H1 (cell line): ENCODE measurements around the gene OR2AP1. TPM values are rescaled to one million over a fixed set of nuclear protein-coding genes. Genes with fewer than 3 reads are reported as not detected.

ENCODE experiments used
- CTCF ChIA-PET: fragments of 300-600 bp; sonication (Branson Sonifier 250); formaldehyde crosslinking; loops from one replicate; lab custom pipeline; 2021; ENCODE audit not compliant: partially characterized antibody; lab: Charles Lee
- POLR2A ChIA-PET: fragments of 300-600 bp; sonication (Branson Sonifier 250); formaldehyde crosslinking; loops from one replicate; lab custom pipeline; 2021; ENCODE audit warnings: inconsistent platforms; ENCODE audit not compliant: partially characterized antibody; lab: Charles Lee
- DNase-seq, 2 experiments: peaks; one replicate each; pipeline versions ENCODE4 v3.0.0 to v3.0.0-alpha.2; 2010 to 2022; ENCODE audit warnings: low spot score in 2 of 2, low read depth in 1 of 2, mixed read lengths in 1 of 2
- FAIRE-seq: peaks from 2 replicates; lab custom pipeline; 2011; peaks lifted over from hg19 to GRCh38; lab: Jason Lieb, UNC
- H2AFZ ChIP-seq: 2 replicates; pipeline ENCODE4 v1.8.1; 2012; ENCODE audit warnings: low read length, inconsistent platforms
- H2AK5ac ChIP-seq: 2 replicates; pipeline ENCODE4 v1.6.1; 2013; ENCODE audit warnings: low read depth, low read length
- H2BK120ac ChIP-seq: replicated peaks from 2 replicates; pipeline ENCODE3; 2013; ENCODE audit warnings: low read depth, low read length, inconsistent platforms
- H2BK12ac ChIP-seq: 2 replicates; pipeline ENCODE4 v1.6.1; 2013; ENCODE audit warnings: low read depth, low read length
- H2BK15ac ChIP-seq: 2 replicates; pipeline ENCODE4 v1.6.1; 2013; ENCODE audit warnings: low read length
- H2BK20ac ChIP-seq: 2 replicates; pipeline ENCODE4 v1.6.1; 2013; ENCODE audit warnings: low read length
- H2BK5ac ChIP-seq: 2 replicates; pipeline ENCODE4 v1.6.1; 2013; ENCODE audit warnings: low read depth, low read length
- H3K14ac ChIP-seq: 2 replicates; pipeline ENCODE4 v1.6.1; 2013; ENCODE audit warnings: inconsistent platforms; ENCODE audit not compliant: insufficient read length
- H3K18ac ChIP-seq: 2 replicates; pipeline ENCODE4 v1.6.1; 2013; ENCODE audit warnings: low read length; ENCODE audit errors: extremely low read depth
- H3K23ac ChIP-seq: 2 replicates; pipeline ENCODE4 v1.6.1; 2013; ENCODE audit warnings: inconsistent platforms; ENCODE audit not compliant: insufficient read length
- H3K23me2 ChIP-seq: 2 replicates; pipeline ENCODE4 v1.6.1; 2013; ENCODE audit warnings: low read depth, low read length
- H3K27ac ChIP-seq: 2 replicates; pipeline ENCODE4 v1.6.1; 2011; ENCODE audit warnings: low read depth, low read length, inconsistent platforms
- H3K27me3 ChIP-seq, 4 experiments: replicated peaks in 1 of 4; 1 replicate in 1 of 4; 2 replicates in 3 of 4; pipeline versions ENCODE4 v1.6.1 to v1.8.1; 2011 to 2013; ENCODE audit warnings: low read length in 3 of 4, mild to moderate bottlenecking in 3 of 4, inconsistent platforms in 2 of 4, mixed read lengths in 2 of 4, moderate library complexity in 1 of 4; ENCODE audit not compliant: control insufficient read depth in 3 of 4, insufficient read depth in 3 of 4; ENCODE audit errors: extremely low read depth in 1 of 4
- H3K36me3 ChIP-seq, 4 experiments: 2 replicates each; pipeline versions ENCODE4 v1.6.1 to v1.8.1; 2011 to 2013; ENCODE audit warnings: mild to moderate bottlenecking in 4 of 4, low read length in 3 of 4, moderate library complexity in 2 of 4, control low read depth in 1 of 4, inconsistent platforms in 1 of 4; ENCODE audit not compliant: insufficient read depth in 4 of 4, control insufficient read depth in 2 of 4
- H3K4ac ChIP-seq: replicated peaks from 2 replicates; pipeline ENCODE3; 2013; ENCODE audit warnings: low read length, low read depth, mixed read lengths, inconsistent platforms; ENCODE audit not compliant: insufficient read length
- H3K4me1 ChIP-seq, 4 experiments: replicated peaks in 1 of 4; 1 replicate in 1 of 4; 2 replicates in 3 of 4; pipeline versions ENCODE4 v1.6.1 to v1.8.1; 2011 to 2013; ENCODE audit warnings: low read length in 3 of 4, inconsistent platforms in 2 of 4, mixed read lengths in 1 of 4; ENCODE audit not compliant: insufficient read depth in 4 of 4, control insufficient read depth in 3 of 4
- H3K4me2 ChIP-seq, 2 experiments: 2 replicates each; pipeline versions ENCODE4 v1.6.1 to v1.8.1; 2011 to 2013; ENCODE audit warnings: low read depth in 2 of 2, low read length in 2 of 2, control low read depth in 1 of 2, inconsistent platforms in 1 of 2, mild to moderate bottlenecking in 1 of 2; ENCODE audit not compliant: insufficient read depth in 1 of 2
- H3K4me3 ChIP-seq, 4 experiments: fragments of 200-600, 300-600 bp in 1 of 4; sonication (generic), shearing (Covaris generic), sonication (Bioruptor Twin) in 1 of 4; 2 replicates each; pipeline versions ENCODE4 v1.5.1 to v1.8.1; 2011 to 2016; ENCODE audit warnings: low read length in 4 of 4, low read depth in 3 of 4, control low read depth in 2 of 4, inconsistent platforms in 2 of 4, mild to moderate bottlenecking in 2 of 4, mixed read lengths in 1 of 4, moderate library complexity in 1 of 4; ENCODE audit not compliant: insufficient read depth in 2 of 4; ENCODE audit errors: extremely low read depth in 1 of 4
- H3K56ac ChIP-seq: replicated peaks from 2 replicates; pipeline ENCODE3; 2013; ENCODE audit warnings: low read depth, mild to moderate bottlenecking, mixed read lengths, low read length, inconsistent platforms; ENCODE audit not compliant: insufficient read length
- H3K79me1 ChIP-seq: 2 replicates; pipeline ENCODE4 v1.6.1; 2013; ENCODE audit warnings: low read depth, low read length, control low read depth
- H3K79me2 ChIP-seq, 2 experiments: 2 replicates each; pipeline versions ENCODE4 v1.6.1 to v1.8.1; 2012 to 2013; ENCODE audit warnings: low read length in 2 of 2, mild to moderate bottlenecking in 2 of 2, inconsistent platforms in 1 of 2; ENCODE audit not compliant: insufficient read depth in 2 of 2, control insufficient read depth in 1 of 2
- H3K9ac ChIP-seq, 4 experiments: replicated peaks in 1 of 4; 1 replicate in 1 of 4; 2 replicates in 3 of 4; pipeline versions ENCODE4 v1.6.1 to v1.8.1; 2011 to 2013; ENCODE audit warnings: low read depth in 3 of 4, low read length in 3 of 4, control low read depth in 2 of 4, mild to moderate bottlenecking in 2 of 4, moderate library complexity in 2 of 4, inconsistent platforms in 1 of 4; ENCODE audit errors: extremely low read depth in 1 of 4
- H3K9me3 ChIP-seq, 2 experiments: 2 replicates each; pipeline versions ENCODE4 v1.6.1 to v1.8.1; 2012 to 2013; ENCODE audit warnings: mild to moderate bottlenecking in 2 of 2, moderate library complexity in 2 of 2, control low read depth in 1 of 2, inconsistent platforms in 1 of 2, low read depth in 1 of 2, low read length in 1 of 2, mixed read lengths in 1 of 2; ENCODE audit not compliant: insufficient read depth in 2 of 2
- H4K20me1 ChIP-seq, 2 experiments: replicated peaks in 1 of 2; 2 replicates each; pipeline versions ENCODE3 to v1.8.1; 2011 to 2013; ENCODE audit warnings: inconsistent platforms in 2 of 2, low read length in 2 of 2, mild to moderate bottlenecking in 1 of 2; ENCODE audit not compliant: insufficient read depth in 2 of 2, control insufficient read depth in 1 of 2
- H4K5ac ChIP-seq: 2 replicates; pipeline ENCODE4 v1.6.1; 2013; ENCODE audit warnings: low read length, low read depth, mixed read lengths, inconsistent platforms; ENCODE audit not compliant: insufficient read length
- H4K8ac ChIP-seq: 2 replicates; pipeline ENCODE4 v1.8.0; 2013; ENCODE audit warnings: mild to moderate bottlenecking, moderate library complexity, low read length, inconsistent platforms; ENCODE audit not compliant: insufficient read depth; ENCODE audit errors: extremely low read depth
- H4K91ac ChIP-seq: replicated peaks from 2 replicates; pipeline ENCODE3; 2013; ENCODE audit warnings: low read length, mixed read lengths, inconsistent platforms; ENCODE audit not compliant: insufficient read length
- ATF2 ChIP-seq: IDR thresholded peaks from 2 replicates; pipeline ENCODE4 v1.6.1; 2012; ENCODE audit warnings: low read length, inconsistent platforms
- BACH1 ChIP-seq: IDR thresholded peaks from 2 replicates; pipeline ENCODE4 v1.6.1; 2012; ENCODE audit warnings: low read length, improper control_type of control experiment
- BRCA1 ChIP-seq: IDR thresholded peaks from 2 replicates; pipeline ENCODE4 v1.6.1; 2012; ENCODE audit warnings: low read depth, low read length, improper control_type of control experiment
- CBX5 ChIP-seq: fragments of 300-800, 300-1000 bp; sonication (generic); IDR thresholded peaks from 2 replicates; pipeline ENCODE4 v1.7.1; 2016; ENCODE audit warnings: antibody characterized with exemption, low read length, low read depth
- CHD1 ChIP-seq: IDR thresholded peaks from 2 replicates; pipeline ENCODE4 v1.6.1; 2012; ENCODE audit warnings: low read depth, low read length, improper control_type of control experiment
- CHD2 ChIP-seq: IDR thresholded peaks from 2 replicates; pipeline ENCODE4 v1.6.1; 2012; ENCODE audit warnings: low read length, improper control_type of control experiment
- CREB1 ChIP-seq: IDR thresholded peaks from 2 replicates; pipeline ENCODE4 v1.6.1; 2012; ENCODE audit warnings: inconsistent platforms
- EZH2 ChIP-seq: fragments of 200-600 bp; sonication (generic); IDR thresholded peaks from 2 replicates; pipeline ENCODE4 v1.7.1; 2012; ENCODE audit warnings: low read depth, mild to moderate bottlenecking, moderate library complexity, low read length, inconsistent platforms; ENCODE audit not compliant: severe bottlenecking
- HDAC6 ChIP-seq: IDR thresholded peaks from one replicate; pipeline ENCODE4 v1.7.1; 2012; ENCODE audit warnings: low read depth, mild to moderate bottlenecking, inconsistent platforms, low read length, moderate library complexity
- KDM5A ChIP-seq: fragments of 200-600 bp; IDR thresholded peaks from 2 replicates; pipeline ENCODE4 v1.7.1; 2012; ENCODE audit warnings: mild to moderate bottlenecking, low read length, inconsistent platforms, mixed read lengths
- NANOG ChIP-seq: IDR thresholded peaks from 2 replicates; pipeline ENCODE4 v1.6.1; 2011; ENCODE audit warnings: low read length, low read depth, mild to moderate bottlenecking, inconsistent platforms; ENCODE audit not compliant: insufficient read depth, poor library complexity, severe bottlenecking
- RNF2 ChIP-seq: fragments of 200-900, 300-1000 bp; sonication (generic); IDR thresholded peaks from 2 replicates; pipeline ENCODE4 v1.7.1; 2016; ENCODE audit warnings: borderline replicate concordance, low read depth, mild to moderate bottlenecking, antibody characterized with exemption, low read length; ENCODE audit not compliant: poor library complexity, severe bottlenecking; ENCODE audit errors: missing control alignments
- SAP30 ChIP-seq: fragments of 300-600 bp; sonication (generic); IDR thresholded peaks from 2 replicates; pipeline ENCODE4 v1.7.1; 2012; ENCODE audit warnings: low read length, moderate library complexity, mild to moderate bottlenecking, inconsistent platforms; ENCODE audit not compliant: insufficient read depth, insufficient replicate concordance
- ZNF274 ChIP-seq: IDR thresholded peaks from 2 replicates; pipeline ENCODE4 v1.7.0; 2012; ENCODE audit warnings: low read length, borderline replicate concordance; ENCODE audit errors: extremely low read depth
- polyA plus RNA-seq, 7 experiments: library from polyadenylated mRNA; depleted of rRNA in 3 of 7; stranded (reverse) in 5 of 7; unstranded in 2 of 7; fragments of >200 nt in 5 of 7; fragments of 200-250 nt in 2 of 7; gene quantifications; 1 replicate in 5 of 7; 2 replicates in 1 of 7; 4 replicates in 1 of 7; pipeline versions ENCODE4 v1.2.1 to v1.2.3, GENCODE V29; 2011 to 2013; ENCODE audit warnings: missing spikeins in 2 of 7, mixed read lengths in 2 of 7
- total RNA-seq: library from RNA; stranded (reverse); fragmentation: NEBNext Ultra II Directional; extraction: Animal tissue kit (Norgen Biotek cat#: 25700); gene quantifications from 2 replicates; pipeline ENCODE4 v1.2.1, GENCODE V29; 2021

The OR2AP1 gene
- total and polyA plus RNA-seq, 2 of the 8 experiments (the other 6 are each of a cell fraction or from before 2014, with no cell fraction given): not detected

- H3K36me3 ChIP-seq: no peaks in the 10 kb centered on the region
- ChIA-PET CTCF (no interaction called here), POLR2A (no interaction called here)
- no peak overlapping the region for H3K4me2 ChIP-seq
- H3K23me2 ChIP-seq: no peaks in the 10 kb centered on the region; the same call in 1 of the 2 replicates
- H4K8ac ChIP-seq: no peak overlapping the region
- H3K79me1 ChIP-seq: no peaks in the 10 kb centered on the region
- H2BK12ac ChIP-seq: no peak overlapping the region
- H3K14ac ChIP-seq: no peak overlapping the region
- no peak overlapping the region for H3K27ac ChIP-seq
- H3K27me3 ChIP-seq: no peaks in the 10 kb centered on the region
- H3K4me3 ChIP-seq: no peak overlapping the region
- H3K4me1 ChIP-seq: no peaks in the 10 kb centered on the region
- DNase-seq: no peak
- H4K20me1 ChIP-seq: no peaks in the 10 kb centered on the region
- no peak overlapping the region for H4K91ac ChIP-seq
- no peak overlapping the region for H2BK20ac ChIP-seq
- no peak overlapping the region for H2BK5ac ChIP-seq
- H3K18ac ChIP-seq: no peak overlapping the region
- no peak overlapping the region for H3K4ac ChIP-seq
- H2AFZ ChIP-seq: no peak overlapping the region
- H3K23ac ChIP-seq: no peak overlapping the region
- no peaks in the 10 kb centered on the region for H3K79me2 ChIP-seq
- H2BK120ac ChIP-seq: no peak overlapping the region
- H3K9me3 ChIP-seq: no peaks in the 10 kb centered on the region
- H2AK5ac ChIP-seq: no peak overlapping the region
- no peak overlapping the region for H3K9ac ChIP-seq
- no peak overlapping the region for H4K5ac ChIP-seq
- no peak overlapping the region for H2BK15ac ChIP-seq
- H3K56ac ChIP-seq: no peak overlapping the region
- FAIRE-seq: no peak
- TF ChIP-seq ATF2 (no peak), NANOG (no peak), CHD2 (no peak), KDM5A (no peak), CBX5 (no peak), BRCA1 (no peak), CHD1 (no peak), RNF2 (no peak), HDAC6 (no peak), ZNF274 (no peak), EZH2 (no peak), BACH1 (no peak), SAP30 (no peak), CREB1 (no peak)
These were observed 51.8 kb downstream of the OR2AP1 start for GRCh38 chr12:55624056-55624455.
